ENCODE measurements around the gene PARD3.

GRCh38 chr10:34185998-34186397, 629.1 kb downstream of the PARD3 start:
- no peak for TF ChIP-seq CTCF (IDR thresholded peaks at IDR 0.05)
- no peak for TF ChIP-seq POLR2A (IDR thresholded peaks at IDR 0.05)
